GM12891 (cell line): Measurements from ENCODE around the gene TMEM273.

Experiments used
- POLR2A ChIP-seq: IDR thresholded peaks from 2 replicates; pipeline ENCODE4 v1.6.1; 2011; ENCODE audit warnings: low read depth, low read length, control low read depth
- POLR2AphosphoS5 ChIP-seq: IDR thresholded peaks from 2 replicates; pipeline ENCODE4 v1.6.1; 2011; ENCODE audit warnings: low read depth, low read length, control low read depth
- POU2F2 ChIP-seq: IDR thresholded peaks from 2 replicates; pipeline ENCODE4 v1.6.1; 2011; ENCODE audit warnings: low read depth, mild to moderate bottlenecking, control low read depth, low read length, moderate library complexity
- SPI1 ChIP-seq: IDR thresholded peaks from 2 replicates; pipeline ENCODE4 v1.6.1; 2011; ENCODE audit warnings: low read depth, low read length, control low read depth
- TAF1 ChIP-seq: IDR thresholded peaks from 2 replicates; pipeline ENCODE4 v1.6.1; 2011; ENCODE audit warnings: low read depth, low read length, control low read depth

- TF ChIP-seq POU2F2 (no peak), TAF1 (no peak), POLR2A (no peak), POLR2AphosphoS5 (no peak), SPI1 (no peak)
These were observed 68.4 kb downstream of the TMEM273 start for GRCh38 chr10:49119746-49120145.
